SK-N-SH (cell line): ENCODE measurements around the gene SF3A2. TPM values are rescaled to one million over a fixed set of nuclear protein-coding genes. Genes with fewer than 3 reads are reported as not detected.

Source experiments
- CTCF ChIA-PET: fragments of 300-600, 350-600 bp; formaldehyde crosslinking; extraction: SDS; loops from one replicate; lab custom pipeline; 2021; lab: Yijun Ruan, JAX
- POLR2A ChIA-PET: fragments of 350-600 bp; sonication (Branson Sonifier 250); formaldehyde crosslinking; extraction: SDS; loops from one replicate; lab custom pipeline; 2020; ENCODE audit warnings: antibody characterized with exemption, inconsistent platforms; lab: Yijun Ruan, JAX
- DNase-seq: peaks from one replicate; pipeline ENCODE4 v3.0.0; 2012
- H2AFZ ChIP-seq: fragments of 200-600 bp; sonication (generic); 2 replicates; pipeline ENCODE4 v1.8.1; 2016; ENCODE audit warnings: antibody characterized with exemption, mild to moderate bottlenecking, low read depth
- H3F3A ChIP-seq: fragments of 200-600 bp; sonication (generic); replicated peaks from 2 replicates; pipeline ENCODE3; 2016; ENCODE audit warnings: antibody characterized with exemption, mild to moderate bottlenecking; ENCODE audit not compliant: insufficient read depth
- H3K27ac ChIP-seq, 2 experiments: fragments of 200-500 bp in 1 of 2; fragments of 200-600 bp in 1 of 2; sonication (Bioruptor generic) in 1 of 2; sonication (generic), shearing (Covaris generic) in 1 of 2; 2 replicates each; pipeline versions ENCODE4 v1.5.1 to v1.6.1; 2014 to 2016; ENCODE audit warnings: low read depth in 2 of 2, inconsistent platforms in 1 of 2, low read length in 1 of 2, mild to moderate bottlenecking in 1 of 2, mixed read lengths in 1 of 2
- H3K27me3 ChIP-seq: fragments of 200-600 bp; sonication (generic), shearing (Covaris generic); 2 replicates; pipeline ENCODE4 v1.6.1; 2016; ENCODE audit warnings: mixed run types; ENCODE audit not compliant: insufficient read depth
- H3K36me3 ChIP-seq, 2 experiments: fragments of 200-500 bp in 1 of 2; fragments of 200-600 bp in 1 of 2; sonication (Bioruptor generic) in 1 of 2; sonication (generic) in 1 of 2; replicated peaks in 1 of 2; 2 replicates each; pipeline versions ENCODE3 to v1.5.1; 2014 to 2016; ENCODE audit warnings: low read length in 1 of 2, mild to moderate bottlenecking in 1 of 2; ENCODE audit not compliant: insufficient read depth in 2 of 2, control insufficient read depth in 1 of 2
- H3K4me1 ChIP-seq, 2 experiments: fragments of 200-500 bp in 1 of 2; fragments of 200-600 bp in 1 of 2; sonication (Bioruptor generic) in 1 of 2; sonication (generic), shearing (Covaris generic) in 1 of 2; 2 replicates each; pipeline versions ENCODE4 v1.5.1 to v1.6.1; 2014 to 2016; ENCODE audit warnings: low read depth in 1 of 2, low read length in 1 of 2, mixed run types in 1 of 2; ENCODE audit not compliant: insufficient read depth in 2 of 2, control insufficient read depth in 1 of 2
- H3K4me2 ChIP-seq: fragments of 200-600 bp; sonication (generic), shearing (Covaris generic); 2 replicates; pipeline ENCODE4 v1.6.1; 2017; ENCODE audit warnings: mixed run types
- H3K4me3 ChIP-seq, 2 experiments: fragments of 200-500 bp in 1 of 2; fragments of 200-600 bp in 1 of 2; sonication (Bioruptor generic) in 1 of 2; sonication (generic), shearing (Covaris generic) in 1 of 2; 2 replicates each; pipeline versions ENCODE4 v1.5.1 to v1.8.1; 2014 to 2016; ENCODE audit warnings: low read depth in 2 of 2, inconsistent platforms in 1 of 2, low read length in 1 of 2, mild to moderate bottlenecking in 1 of 2, mixed read lengths in 1 of 2, moderate library complexity in 1 of 2
- H3K79me2 ChIP-seq: fragments of 200-600 bp; sonication (generic); 2 replicates; pipeline ENCODE4 v1.8.1; 2017; ENCODE audit warnings: mild to moderate bottlenecking; ENCODE audit not compliant: insufficient read depth
- H3K9ac ChIP-seq: fragments of 200-600 bp; sonication (generic); 2 replicates; pipeline ENCODE4 v1.6.1; 2017; ENCODE audit warnings: mixed run types
- H3K9me2 ChIP-seq: fragments of 200-600 bp; sonication (generic); 2 replicates; pipeline ENCODE4 v1.6.1; 2017; ENCODE audit warnings: mixed run types
- H3K9me3 ChIP-seq: fragments of 200-600 bp; sonication (generic); 2 replicates; pipeline ENCODE4 v1.6.1; 2017; ENCODE audit warnings: mixed run types, mild to moderate bottlenecking, moderate library complexity
- H4K20me1 ChIP-seq: fragments of 200-600 bp; sonication (generic); 2 replicates; pipeline ENCODE4 v1.6.1; 2017; ENCODE audit warnings: mild to moderate bottlenecking, mixed run types; ENCODE audit not compliant: insufficient read depth
- CTCF ChIP-seq: fragments of 200-600 bp; sonication (generic); IDR thresholded peaks from 2 replicates; pipeline ENCODE4 v1.6.1; 2017; ENCODE audit warnings: antibody characterized with exemption, mild to moderate bottlenecking, moderate library complexity
- EP300 ChIP-seq, 2 experiments: IDR thresholded peaks; 2 replicates each; pipeline versions ENCODE4 v1.4.0 to v1.6.1; 2012; ENCODE audit warnings: borderline replicate concordance in 1 of 2, low read depth in 1 of 2, low read length in 1 of 2
- EZH2phosphoT487 ChIP-seq: fragments of 200-600 bp; sonication (generic); IDR thresholded peaks from 2 replicates; pipeline ENCODE4 v1.6.1; 2017; ENCODE audit warnings: low read depth, mixed run types, mild to moderate bottlenecking, antibody characterized with exemption, moderate library complexity, borderline replicate concordance
- IRF3 ChIP-seq: fragments of 150-350 bp; IDR thresholded peaks from 2 replicates; pipeline ENCODE4 v1.6.1; 2016; ENCODE audit warnings: mild to moderate bottlenecking, low read depth, low read length
- NFIC ChIP-seq: IDR thresholded peaks from 2 replicates; pipeline ENCODE4 v1.4.0; 2012; ENCODE audit warnings: borderline replicate concordance
- NRF1 ChIP-seq: IDR thresholded peaks from 2 replicates; pipeline ENCODE4 v1.6.1; 2012; ENCODE audit warnings: low read depth, mild to moderate bottlenecking, low read length
- PBX3 ChIP-seq: IDR thresholded peaks from 2 replicates; pipeline ENCODE4; 2012
- REST ChIP-seq: IDR thresholded peaks from 2 replicates; pipeline ENCODE4 v1.6.1; 2012; ENCODE audit warnings: mild to moderate bottlenecking, low read depth, low read length, moderate library complexity
- RFX5 ChIP-seq: IDR thresholded peaks from 2 replicates; pipeline ENCODE4 v1.6.1; 2012; ENCODE audit warnings: mild to moderate bottlenecking, improper control_type of control experiment, low read length
- RXRA ChIP-seq: IDR thresholded peaks from 2 replicates; pipeline ENCODE4 v1.4.0; 2012; ENCODE audit warnings: low read depth, mild to moderate bottlenecking, borderline replicate concordance
- SIN3A ChIP-seq: IDR thresholded peaks from 2 replicates; pipeline ENCODE4 v1.6.1; 2012; ENCODE audit warnings: low read depth, mild to moderate bottlenecking, low read length, moderate library complexity, borderline replicate concordance
- TAF1 ChIP-seq: IDR thresholded peaks from 2 replicates; pipeline ENCODE4 v1.6.1; 2012; ENCODE audit warnings: low read depth, mild to moderate bottlenecking, low read length, moderate library complexity, borderline replicate concordance
- ZBTB33 ChIP-seq: IDR thresholded peaks from 2 replicates; pipeline ENCODE4 v1.4.0; 2012; ENCODE audit warnings: low read depth, borderline replicate concordance
- WGBS: methylation state at CpG from one replicate; pipeline ENCODE4 v1.1.6; 2017; ENCODE audit warnings: low lambda C conversion rate; 5-methylcytosine and 5-hydroxymethylcytosine counted together
- polyA plus RNA-seq, 3 experiments: library from polyadenylated mRNA; depleted of rRNA; stranded (reverse); fragments of >200 nt; gene quantifications; 2 replicates each; pipeline ENCODE4 v1.2.3, GENCODE V29; 2012

SF3A2 gene
- polyA plus RNA-seq, 1 of the 3 experiments (the other 2 are of a cell fraction) = 55.8 TPM

- ChIA-PET POLR2A (no interaction called here), CTCF (interaction anchor here (1.6 kb wide), 1 partner anchor 23 kb away, joined by 7 read pairs; no protein-coding TSS in a partner anchor)
- Histone ChIP-seq H3K79me2 (peaks cover 25% of the 10 kb centered on the region), H3F3A (no peaks in the 10 kb centered on the region), H3K36me3 (peaks cover 4 to 29% of the 10 kb centered on the region in 2 experiments), H3K4me1 (no peaks in the 10 kb centered on the region; a peak in 1 of 4 replicates), H3K27ac (no peak overlapping the region; a peak in 1 of 4 replicates), H3K9me3 (no peaks in the 10 kb centered on the region), H3K4me3 (no peak overlapping the region), H3K9ac (no peak overlapping the region), H3K27me3 (no peaks in the 10 kb centered on the region), H2AFZ (no peak overlapping the region), H3K4me2 (no peak overlapping the region), H3K9me2 (no peaks in the 10 kb centered on the region), H4K20me1 (peaks cover 25% of the 10 kb centered on the region)
- DNase-seq = no peak
- TF ChIP-seq CTCF (no peak), SIN3A (no peak), REST (no peak), NFIC (no peak), PBX3 (no peak), TAF1 (no peak)
- WGBS = 91% methylated on average over 6 of the region's 22 CpGs
Observed at GRCh38 chr19:2198317-2198716, 38.3 kb upstream of the SF3A2 start.

GRCh38 chr19:2199215-2199614 is 37.4 kb upstream of the SF3A2 start:
- no CpG with 5 or more reads among the region's 18 CpGs for WGBS
- Histone ChIP-seq H3K27me3 (no peaks in the 10 kb centered on the region), H3K79me2 (peaks cover 25% of the 10 kb centered on the region), H3K27ac (no peak overlapping the region), H3K4me2 (no peak overlapping the region), H3K9me3 (no peaks in the 10 kb centered on the region), H3K9ac (no peak overlapping the region), H3K9me2 (no peaks in the 10 kb centered on the region), H3K4me1 (no peaks in the 10 kb centered on the region; a peak in 1 of 4 replicates), H3K4me3 (no peak overlapping the region; a peak in 1 of 4 replicates), H3F3A (no peaks in the 10 kb centered on the region), H4K20me1 (peaks cover 25% of the 10 kb centered on the region), H3K36me3 (peaks cover 4 to 29% of the 10 kb centered on the region in 2 experiments), H2AFZ (no peak overlapping the region)
- CTCF ChIA-PET = interaction anchor here (0.6 to 1.6 kb wide), 5 partner anchors 15 to 43 kb away, joined by 3 to 8 read pairs (median 3); no protein-coding TSS in a partner anchor
- peak; percentile 69 for DNase-seq
- POLR2A ChIA-PET = no interaction called here
- TF ChIP-seq RXRA (no peak), EP300 (IDR thresholded peaks at IDR 0.05; ENCODE audit: borderline replicate concordance in 1 of 2, low read depth in 1 of 2, low read length in 1 of 2) (no peak), EZH2phosphoT487 (no peak), NRF1 (no peak), RFX5 (no peak), CTCF (peak; percentile 27), ZBTB33 (no peak), IRF3 (no peak)
